T follicular helper cell (primary cell): Measurements from ENCODE around the gene NHERF2.
"Not testable (repeated sequence)": the region's sequence is repeated elsewhere in the genome, so short reads cannot be mapped to it uniquely, and the experiment has no call there.

Source experiments
- DNase-seq: peaks from one replicate; pipeline ENCODE4 v3.0.0-alpha.2; 2020; ENCODE audit warnings: low read depth

NHERF2 gene

GRCh38 chr16:2007081-2007836 is 19.4 kb upstream of the NHERF2 start:
- no peak for DNase-seq

DNA sequence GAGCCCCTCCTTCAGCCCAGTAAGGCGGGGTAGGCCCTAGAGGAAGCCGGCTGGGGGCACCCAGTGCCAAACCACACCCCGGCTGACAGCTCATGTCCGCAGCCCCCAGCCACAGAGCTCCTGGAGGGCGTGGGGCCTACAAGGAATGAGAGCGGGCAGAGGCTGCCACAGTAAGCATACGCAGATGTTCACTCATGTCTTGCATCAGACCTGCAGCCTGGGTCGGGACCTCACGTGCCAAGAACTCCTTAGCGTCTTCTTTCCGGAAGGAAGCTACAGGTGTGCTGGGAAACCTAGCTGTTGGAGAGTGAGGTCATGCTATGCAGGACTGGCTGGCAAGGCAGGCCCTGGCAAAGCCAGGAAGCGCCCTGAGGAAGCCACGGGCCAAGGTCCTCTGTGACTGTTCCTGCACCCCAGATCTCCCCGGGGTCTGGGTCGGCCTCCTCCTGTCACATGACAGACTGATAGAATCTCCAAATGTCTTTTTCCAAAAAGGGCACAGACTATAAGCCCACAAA is 18.6 kb upstream of the NHERF2 start:
- DNase-seq: no peak

DNA sequence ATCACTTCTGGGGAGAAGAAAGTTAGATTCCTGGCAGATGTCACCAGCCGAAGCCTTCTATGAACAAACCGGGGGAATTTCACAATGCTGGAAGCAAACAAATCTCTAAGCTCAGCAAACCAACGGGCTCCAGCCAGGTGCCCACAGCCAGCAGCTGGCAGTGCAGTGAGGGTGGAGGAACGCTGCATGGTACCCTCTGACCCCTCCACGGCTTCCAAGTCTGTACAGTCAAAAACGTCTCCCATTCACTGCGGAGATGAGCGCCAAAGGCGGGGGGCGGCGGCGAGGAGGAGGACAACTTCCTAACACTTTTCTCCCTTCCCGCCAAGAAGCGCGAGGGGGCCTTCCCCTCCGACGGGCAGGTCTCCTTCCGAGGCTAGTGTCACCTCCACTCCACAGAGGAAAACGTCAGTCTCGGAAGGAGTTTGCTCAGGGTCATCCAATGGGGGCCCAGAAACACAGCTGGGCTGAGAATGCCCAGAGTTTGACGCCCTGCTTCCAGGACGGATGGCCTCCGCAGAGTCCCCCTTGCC is 18.0 kb upstream of the NHERF2 start:
- DNase-seq: no peak

DNA sequence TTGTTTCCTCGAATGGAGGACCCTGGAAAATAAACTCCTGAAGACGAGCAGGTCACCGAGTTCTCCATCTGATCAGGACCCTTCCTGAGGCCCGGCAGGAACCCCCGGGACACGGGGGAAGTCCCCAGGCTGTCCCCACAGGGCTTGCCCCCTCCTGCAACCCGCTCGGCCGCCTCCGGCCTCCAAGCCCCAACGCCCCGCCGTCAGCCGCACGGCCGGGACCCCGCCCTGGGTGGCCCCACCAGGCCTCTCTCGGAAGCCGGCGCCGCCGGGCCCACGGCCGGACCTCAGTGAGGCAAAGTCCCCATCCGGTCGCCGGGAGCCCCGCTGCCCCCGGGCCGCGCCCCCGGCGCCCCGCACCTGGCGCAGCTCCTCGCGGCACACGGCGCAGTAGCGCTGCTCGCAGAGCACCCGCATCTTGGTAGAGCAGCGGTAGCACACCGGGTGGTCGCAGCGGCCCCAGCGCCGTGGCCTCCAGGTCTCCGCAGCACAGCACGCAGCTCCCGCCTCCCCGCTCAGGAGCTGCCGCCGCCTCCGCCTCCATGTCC is 17.5 kb upstream of the NHERF2 start:
- no peak for DNase-seq

DNA sequence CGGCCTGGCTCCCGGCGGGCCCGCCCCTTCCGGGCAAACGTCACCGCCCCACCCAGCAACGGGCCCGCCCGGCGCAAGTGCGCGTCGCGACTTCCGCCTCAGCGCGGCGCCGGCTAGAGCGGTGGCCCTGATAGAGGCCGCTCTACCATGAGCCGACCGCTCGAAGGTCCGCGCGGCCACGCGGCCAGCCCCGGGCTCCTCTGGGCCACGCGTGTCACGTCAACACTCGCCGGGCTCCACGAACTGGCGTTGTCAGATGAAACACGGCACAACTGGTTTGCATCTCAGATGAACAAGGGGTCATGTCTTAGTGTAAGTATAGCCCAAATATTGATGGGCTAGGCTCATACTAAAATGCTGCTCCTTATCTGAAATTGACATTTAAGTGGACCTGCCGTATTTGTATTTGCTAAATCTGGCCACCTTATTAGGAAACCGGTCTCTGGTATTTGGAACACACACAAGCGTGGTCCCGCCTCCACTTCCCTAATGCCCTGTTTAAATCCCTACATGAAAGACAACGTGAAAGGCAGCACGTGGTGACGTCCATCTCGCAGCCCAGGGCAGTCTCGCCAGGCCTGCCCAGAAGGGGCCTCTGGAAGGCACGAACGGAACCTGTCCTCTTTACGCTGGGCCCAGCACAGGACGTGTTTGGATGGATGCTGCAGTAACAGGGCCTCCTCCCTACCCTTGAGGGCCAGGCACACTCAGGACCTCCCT is 16.8 kb upstream of the NHERF2 start, which contains the start of gene ZNF598:
Gene ZNF598, minus strand, starts transcription at position 31 of the 720 bp plus-strand sequence.
- peak; percentile 72 for DNase-seq

DNA sequence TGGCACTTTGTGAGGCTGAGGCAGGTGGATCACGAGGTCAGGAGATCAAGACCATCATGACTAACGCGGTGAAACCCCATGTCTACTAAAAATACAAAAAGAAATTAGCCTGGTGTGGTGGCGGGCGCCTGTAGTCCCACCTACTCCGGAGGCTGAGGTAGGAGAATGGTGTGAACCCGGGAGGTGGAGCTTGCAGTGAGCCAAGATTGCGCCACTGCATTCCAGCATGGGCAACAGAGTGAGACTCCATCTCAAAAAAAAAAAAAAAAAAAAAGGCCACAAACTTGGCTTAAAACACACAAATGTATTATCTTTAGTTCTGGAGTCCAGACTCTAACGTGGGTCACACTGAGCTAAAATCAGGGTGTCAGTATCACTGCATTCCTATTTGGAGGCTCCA is 15.0 kb upstream of the NHERF2 start:
- DNase-seq: not testable (repeated sequence)

GRCh38 chr16:2013527-2013926 is 13.2 kb upstream of the NHERF2 start:
- no peak for DNase-seq

DNA sequence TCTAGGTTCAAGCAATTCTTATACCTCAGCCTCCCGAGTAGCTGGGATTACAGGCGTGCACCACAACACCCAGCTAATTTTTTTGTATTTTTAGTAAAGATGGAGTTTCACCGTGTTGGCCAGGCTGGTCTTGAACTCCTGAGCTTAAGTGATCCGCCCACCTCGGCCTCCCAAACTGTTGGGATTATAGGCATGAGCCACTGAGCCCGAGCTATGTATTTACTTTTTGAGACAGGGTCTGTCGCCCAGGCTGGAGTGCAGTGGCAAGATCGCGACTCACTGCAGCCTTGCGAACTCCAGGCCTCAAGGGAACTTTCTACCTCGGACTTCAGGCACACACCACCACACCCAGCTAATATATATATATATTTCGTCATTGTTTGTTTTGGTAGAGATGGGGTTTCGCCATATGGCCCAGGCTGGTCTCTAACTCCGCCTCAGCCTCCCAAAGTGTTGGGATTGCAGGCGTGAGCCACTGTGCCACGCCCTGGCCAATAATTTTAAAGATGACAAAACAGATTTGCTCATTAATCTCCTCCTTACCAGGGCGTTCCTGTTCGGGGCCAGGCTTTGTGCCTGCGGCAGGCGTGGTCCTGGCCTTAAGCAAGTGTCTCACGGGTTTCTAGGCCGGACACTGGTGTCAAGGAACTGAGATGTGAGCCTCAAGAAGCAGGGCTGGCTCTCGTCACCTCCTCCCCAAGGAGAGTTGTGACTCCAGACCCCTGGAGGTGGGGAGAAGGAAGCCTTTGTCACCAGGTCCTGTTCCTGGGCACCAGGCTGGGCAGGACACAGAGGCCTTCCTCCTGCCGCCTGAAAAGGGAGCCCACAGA is 11.4 kb upstream of the NHERF2 start:
- DNase-seq: no peak

DNA sequence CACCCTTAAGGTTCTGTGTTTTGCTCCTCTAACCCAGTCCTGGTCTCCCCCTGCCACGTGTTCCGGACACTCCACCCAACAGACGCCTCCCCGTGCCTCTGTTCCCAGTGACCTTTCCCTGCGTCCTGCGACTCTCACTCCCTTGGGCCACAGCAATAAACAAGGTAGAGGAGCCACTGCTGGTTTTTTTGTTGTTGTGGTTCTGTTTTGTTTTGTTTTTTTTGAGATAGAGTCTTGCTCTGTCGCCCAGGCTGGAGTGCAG is 10.8 kb upstream of the NHERF2 start:
- no peak for DNase-seq

GRCh38 chr16:2016407-2016922 is 10.2 kb upstream of the NHERF2 start:
- no peak for DNase-seq

- no peak for DNase-seq
Observed at GRCh38 chr16:2019518-2019920, 7.2 kb upstream of the NHERF2 start, which contains the start of gene NPW. Gene NPW (plus strand): TSS chr16:2019785.

- DNase-seq: no peak
Observed at GRCh38 chr16:2019921-2020831, 6.5 kb upstream of the NHERF2 start.

DNA sequence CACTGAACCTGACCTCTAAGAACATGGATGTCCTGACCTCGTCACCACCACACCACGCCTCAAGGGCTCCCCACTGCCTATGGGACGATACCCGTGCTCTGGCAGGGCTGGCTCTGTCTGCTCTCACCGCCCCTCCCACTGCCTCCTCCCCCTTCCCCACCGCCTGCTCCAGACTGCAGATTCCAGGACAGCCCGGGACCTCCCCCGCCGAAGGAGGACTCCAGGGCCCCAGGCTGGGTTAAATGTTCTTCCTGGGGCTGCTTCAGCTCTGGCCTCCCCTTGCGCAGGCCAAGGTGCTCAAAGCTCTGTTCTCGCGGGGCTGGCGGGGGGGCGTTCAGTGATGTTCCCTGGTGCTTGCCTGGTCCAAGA is 4.0 kb upstream of the NHERF2 start:
- DNase-seq: no peak

DNA sequence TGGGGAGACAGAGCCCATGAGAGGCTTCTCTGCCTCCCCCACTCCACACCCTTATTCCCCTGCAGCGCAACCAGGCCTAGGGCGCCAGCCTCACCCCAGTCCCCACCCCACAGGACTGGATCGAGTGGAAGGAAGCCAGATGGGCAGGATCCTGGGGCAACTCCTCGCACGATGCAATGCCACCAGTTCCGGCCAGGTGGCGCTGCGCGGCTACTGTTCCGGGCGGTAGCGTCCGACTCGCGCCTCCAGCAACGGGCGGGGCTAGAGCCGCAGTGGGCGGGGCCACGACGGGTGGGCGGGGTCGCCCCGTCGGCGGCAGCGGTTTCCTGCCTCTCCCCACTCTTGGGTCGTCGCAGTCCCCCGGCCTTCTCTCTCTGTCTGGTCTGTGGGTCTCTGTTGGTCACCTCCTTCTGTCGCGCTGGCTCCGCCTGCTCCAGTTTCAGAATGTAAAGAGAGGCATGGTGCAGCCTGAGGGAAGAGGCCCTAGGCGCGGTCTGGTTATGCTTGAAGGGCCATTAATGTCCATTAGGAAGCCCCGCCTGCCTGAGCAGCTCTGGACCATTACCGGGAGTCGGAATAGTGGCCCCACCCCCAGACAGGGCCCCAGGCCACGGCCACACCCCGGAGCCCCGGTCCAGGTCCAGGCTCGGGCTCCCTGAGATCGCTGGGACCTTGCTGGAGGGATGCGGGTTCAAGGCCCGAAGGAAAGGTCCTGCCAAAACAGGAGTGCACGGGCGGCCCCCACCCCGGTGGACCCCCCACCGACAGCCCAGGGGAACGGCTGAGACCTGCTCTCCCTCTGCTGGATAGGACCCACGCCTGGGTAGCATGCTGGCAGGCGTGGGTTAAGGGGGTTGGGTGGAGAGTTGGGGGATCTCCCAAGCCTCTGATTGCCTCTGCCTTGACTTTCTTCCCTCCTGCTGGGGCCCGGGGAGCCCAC is 3.3 kb upstream of the NHERF2 start:
- peak; percentile 93 for DNase-seq

- DNase-seq: no peak
Observed at GRCh38 chr16:2024032-2024420, 2.7 kb upstream of the NHERF2 start.

GRCh38 chr16:2025251-2025650 is 1.5 kb upstream of the NHERF2 start:
- no peak for DNase-seq

- DNase-seq: no peak
Observed at GRCh38 chr16:2025878-2026460, 733 bp upstream of the NHERF2 start.

- no peak for DNase-seq
Observed at GRCh38 chr16:2027024-2028010, 615 bp downstream of the NHERF2 start.
